ENCODE results near the gene ZSWIM6.
A peak's percentile ranks its signal among the peaks of the same experiment; 100 is the strongest.
"Not testable (repeated sequence)": the region's sequence is repeated elsewhere in the genome, so short reads cannot be mapped to it uniquely, and the experiment has no call there.

The ZSWIM6 gene

DNA sequence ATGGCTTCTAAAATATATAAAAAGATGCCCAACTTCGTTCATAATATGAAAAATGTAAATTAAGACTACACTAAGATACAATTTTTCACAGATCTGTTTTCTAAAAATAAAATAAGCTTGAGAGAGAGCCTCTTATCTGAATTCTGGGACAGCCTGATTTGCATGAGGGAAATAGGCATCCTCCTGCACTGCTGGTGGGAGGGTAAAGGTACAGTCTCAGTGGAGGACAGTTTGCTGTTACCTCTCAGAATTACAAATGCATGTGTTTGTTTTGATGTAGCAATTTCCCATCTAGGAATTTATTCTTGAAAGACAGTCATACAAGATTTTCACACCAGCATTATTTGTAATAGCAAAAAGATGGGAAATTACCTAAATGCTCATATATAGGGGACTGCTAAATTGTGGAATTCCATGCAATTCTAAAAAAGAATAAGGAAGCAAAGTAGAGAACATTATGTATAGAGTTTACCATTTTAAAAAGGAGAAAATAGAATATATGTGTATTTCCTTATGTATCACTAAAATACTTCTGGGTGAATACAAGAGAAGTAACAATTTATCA is 75.7 kb downstream of the ZSWIM6 start:
- DNase-seq (ENCODE audit: low read depth) = no peak

DNA sequence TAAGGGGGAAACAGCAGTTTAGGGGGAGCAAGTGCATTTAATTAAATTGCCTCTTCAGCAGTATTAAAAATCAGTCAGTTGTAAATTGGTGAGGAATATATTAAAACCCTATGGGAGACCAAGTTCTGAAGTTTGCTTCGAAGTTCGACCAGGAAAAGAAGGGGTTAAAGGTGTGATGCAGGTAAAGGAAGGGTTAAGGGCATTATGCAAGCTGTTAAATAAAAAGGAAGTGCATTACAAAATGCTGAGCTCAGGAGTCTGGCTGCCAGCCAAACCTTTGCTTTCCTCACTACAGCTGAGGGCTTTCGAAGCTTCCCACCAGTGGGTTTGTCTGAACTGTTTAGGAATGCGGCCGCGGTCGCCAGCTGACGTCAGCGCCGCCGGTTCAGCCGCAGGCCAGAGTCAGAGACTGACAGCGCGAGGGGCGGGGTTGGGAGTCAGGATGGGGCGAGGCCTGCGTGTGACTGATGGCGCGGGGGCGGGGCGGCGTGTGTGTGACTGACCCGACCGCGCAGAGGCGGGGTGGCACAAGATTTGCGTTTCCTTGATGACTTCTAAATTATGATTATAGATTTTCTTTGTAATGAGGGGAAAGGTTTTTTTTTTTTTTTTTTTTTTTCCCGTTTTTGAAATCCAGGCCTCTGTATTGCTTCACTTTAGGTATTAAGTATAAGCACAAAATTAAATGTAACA is 76.6 kb downstream of the ZSWIM6 start:
- peak; percentile 100 for DNase-seq (ENCODE audit: low read depth)

DNA sequence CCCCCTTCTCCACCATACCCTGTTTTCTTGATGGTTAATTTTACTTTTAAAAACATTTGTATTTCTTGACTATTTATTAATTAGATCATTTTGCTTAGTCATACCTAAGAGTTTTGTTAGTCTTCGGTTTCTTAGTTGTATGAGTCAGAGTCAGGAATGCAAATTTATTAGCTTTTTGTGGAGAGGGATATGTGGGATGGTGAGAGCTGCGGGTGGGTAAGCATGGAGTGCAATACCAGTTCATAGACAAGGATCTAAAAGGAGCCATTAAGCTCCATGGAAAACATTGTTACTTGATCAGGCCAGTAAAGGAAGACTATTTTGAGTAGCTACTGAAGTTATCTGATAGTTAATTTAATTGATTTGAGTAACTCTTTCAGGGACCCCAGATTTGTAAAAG is 77.5 kb downstream of the ZSWIM6 start:
- DNase-seq (ENCODE audit: low read depth) = peak; percentile 98

DNA sequence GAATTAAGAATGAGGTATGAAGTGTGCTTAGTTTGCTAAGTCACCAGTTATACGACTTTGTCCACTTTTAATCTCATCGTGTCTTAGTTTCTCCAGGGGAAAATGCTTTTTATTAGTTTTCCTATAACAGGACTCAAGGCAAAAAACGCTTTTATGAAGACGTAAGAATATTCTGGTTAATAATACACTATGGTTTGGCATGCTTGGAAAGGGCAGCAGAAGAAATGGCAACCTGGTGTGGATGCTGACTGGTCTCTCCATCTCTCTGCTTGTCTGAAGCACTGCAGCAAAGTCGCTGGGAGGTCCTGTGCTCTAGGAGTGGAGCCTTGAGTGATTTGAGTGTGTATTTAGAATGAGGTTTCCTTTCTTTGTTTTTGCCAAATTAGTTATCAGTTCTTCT is 78.8 kb downstream of the ZSWIM6 start:
- DNase-seq (ENCODE audit: low read depth) = no peak

DNA sequence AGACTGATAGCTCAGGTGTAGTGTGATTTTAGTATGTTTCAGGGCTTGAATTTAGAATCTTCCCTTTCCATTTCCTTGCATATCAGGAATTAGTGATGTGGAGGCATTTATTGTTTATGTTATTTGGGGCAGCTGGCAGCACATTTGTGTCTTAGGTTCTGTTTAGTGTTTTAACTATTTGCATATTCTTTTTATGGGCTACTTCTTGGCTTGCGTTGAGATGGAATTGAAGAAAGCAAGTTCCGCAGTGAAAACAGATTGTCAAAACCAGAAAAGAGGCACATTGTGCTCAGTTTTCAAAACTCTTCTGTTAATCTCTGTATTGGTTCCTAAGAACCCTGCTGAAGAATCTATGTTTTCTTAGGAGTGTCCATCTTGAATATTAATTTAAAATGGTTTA is 80.3 kb downstream of the ZSWIM6 start:
- DNase-seq (ENCODE audit: low read depth) = no peak

DNA sequence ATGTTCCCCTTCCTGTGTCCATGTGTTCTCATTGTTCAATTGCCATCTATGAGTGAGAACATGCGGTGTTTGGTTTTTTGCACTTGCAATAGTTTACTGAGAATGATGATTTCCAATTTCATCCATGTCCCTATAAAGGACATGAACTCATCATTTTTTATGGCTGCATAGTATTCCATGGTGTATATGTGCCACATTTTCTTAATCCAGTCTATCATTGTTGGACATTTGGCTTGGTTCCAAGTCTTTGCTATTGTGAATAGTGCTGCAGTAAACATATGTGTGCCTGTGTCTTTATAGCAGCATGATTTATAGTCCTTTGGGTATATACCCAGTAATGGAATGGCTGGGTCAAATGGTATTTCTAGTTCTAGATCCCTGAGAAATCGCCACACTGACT is 81.1 kb downstream of the ZSWIM6 start:
- not testable (repeated sequence) for DNase-seq (ENCODE audit: low read depth)

DNA sequence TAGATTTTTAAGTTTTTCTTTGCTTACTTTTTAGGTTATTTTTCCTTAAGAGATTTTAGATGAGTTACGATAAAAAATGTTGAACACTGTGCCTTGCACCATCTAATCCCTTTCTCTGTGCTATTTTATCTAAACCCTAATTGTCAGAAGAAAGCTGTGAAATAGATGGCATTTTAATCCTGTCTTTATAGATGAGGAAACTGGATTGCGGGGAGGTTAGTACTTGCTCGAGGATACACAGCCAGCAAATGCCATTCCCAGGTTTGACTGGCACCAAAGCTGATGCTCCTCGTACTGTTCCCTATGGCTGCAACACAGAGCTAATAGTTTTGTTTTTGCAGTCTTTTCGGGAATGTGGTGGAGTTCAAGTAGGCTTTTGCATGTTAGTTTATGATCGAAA is 82.7 kb downstream of the ZSWIM6 start:
- no peak for DNase-seq (ENCODE audit: low read depth)

DNA sequence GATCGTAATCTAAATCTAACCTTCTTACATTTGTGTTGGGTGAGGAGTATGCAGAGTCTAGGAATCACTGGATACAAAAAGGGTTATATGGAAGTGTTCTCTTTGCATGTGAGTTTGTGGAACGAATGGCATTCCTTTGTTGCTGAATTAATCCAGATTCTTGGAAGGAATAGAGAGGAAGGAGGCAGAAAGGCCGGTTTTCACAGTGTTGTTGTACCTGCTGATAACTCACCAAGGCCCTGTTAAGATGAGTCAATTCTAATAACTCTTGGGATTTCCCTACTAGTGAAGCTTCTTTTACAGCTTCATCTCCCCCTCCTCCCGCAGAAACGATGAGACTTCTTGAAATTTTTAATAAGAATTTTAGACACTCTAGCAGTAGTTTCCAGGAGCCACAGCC is 84.0 kb downstream of the ZSWIM6 start:
- DNase-seq (ENCODE audit: low read depth) = no peak

DNA sequence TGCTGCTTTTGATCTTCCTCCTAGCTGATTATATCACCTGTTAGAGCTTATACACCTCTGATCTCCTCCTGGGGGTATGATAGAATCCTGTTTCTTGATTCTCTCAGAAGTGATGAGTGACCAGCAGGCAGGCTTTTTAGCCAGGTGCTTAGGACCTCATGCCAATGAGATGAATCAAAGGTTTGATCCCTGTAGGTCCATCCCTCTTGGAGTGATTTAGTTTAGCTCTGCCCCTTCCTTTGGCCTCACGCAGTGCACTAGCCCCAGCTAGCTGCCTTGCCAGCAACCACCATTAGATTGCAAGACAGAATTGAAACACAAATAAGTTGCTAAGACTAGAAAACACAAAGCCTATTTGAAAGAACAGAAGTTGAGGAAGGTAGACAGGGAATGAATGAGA is 84.4 kb downstream of the ZSWIM6 start:
- no peak for DNase-seq (ENCODE audit: low read depth)

DNA sequence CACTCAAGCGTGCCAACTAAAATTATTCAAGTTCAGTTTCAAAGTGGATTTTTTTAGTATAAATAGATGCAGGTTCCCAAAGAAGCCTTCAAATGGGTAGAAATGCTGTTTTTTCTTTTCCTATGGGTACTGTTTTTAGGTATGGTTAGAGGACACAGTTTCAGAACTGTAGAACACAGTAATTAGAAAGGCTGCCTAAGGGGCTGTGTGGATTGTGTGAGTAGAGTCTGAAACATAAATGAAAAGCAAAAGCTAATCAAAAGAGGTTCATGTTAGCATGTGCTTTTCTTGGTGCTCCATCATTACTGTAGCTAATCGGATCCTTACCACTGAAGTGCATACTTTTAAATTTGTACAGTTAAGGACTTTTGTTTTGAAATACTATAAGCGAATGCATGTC is 85.3 kb downstream of the ZSWIM6 start:
- no peak for DNase-seq (ENCODE audit: low read depth)

DNA sequence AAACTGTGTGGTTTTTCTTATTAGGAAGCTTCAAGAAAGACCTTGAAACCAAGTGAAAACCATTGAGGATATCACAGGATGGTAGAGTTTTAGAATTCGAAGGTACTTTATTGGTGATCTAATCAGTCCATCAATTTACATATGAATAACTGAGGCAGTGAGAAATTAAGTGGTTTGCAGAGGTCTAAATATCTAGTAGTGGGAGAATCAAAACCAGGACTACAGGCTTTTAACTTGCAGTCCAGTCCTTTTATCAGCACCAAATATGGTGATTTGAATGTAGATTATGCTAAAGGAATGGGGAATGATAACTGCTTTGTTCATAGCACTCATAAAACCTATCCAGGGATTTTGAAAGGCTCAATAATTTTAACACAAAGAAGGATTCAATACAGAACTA is 85.8 kb downstream of the ZSWIM6 start:
- no peak for DNase-seq (ENCODE audit: low read depth)

DNA sequence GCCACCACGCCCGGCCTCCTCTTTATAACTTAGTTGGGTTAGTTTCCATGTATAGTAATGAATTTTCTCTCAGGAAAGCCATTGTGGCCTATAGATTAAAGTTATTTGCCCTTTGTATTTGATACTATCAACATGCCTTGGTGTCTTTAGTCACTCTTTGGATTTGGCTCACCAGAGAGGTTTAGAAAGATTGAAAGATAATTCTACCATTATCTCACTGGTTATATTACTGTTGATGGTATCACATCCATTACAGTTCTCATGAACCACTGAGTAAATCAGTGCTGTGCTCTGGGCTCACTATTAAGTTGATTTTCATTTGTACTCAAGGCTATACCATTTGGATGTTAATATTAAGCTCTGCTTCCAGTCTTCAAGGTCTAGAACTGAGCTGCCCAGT is 87.0 kb downstream of the ZSWIM6 start:
- no peak for DNase-seq (ENCODE audit: low read depth)

DNA sequence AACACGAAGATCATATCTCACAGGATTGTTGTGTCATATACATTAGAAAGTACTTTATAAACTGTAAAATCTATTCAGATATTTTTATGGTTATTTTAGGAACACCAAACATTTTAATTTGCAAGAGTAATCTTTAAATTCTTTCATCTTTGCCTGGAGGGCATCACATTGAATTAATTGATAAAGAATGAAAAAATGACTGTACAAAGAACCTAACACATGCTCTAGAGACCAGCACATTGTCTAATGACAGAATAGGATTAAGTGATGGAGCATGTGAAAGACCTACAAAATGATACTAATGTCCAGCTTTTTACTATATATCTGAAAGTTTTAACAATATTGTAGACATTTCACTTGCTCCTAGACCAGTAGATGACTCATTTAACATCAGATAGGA is 88.0 kb downstream of the ZSWIM6 start:
- DNase-seq (ENCODE audit: low read depth) = peak; percentile 27

DNA sequence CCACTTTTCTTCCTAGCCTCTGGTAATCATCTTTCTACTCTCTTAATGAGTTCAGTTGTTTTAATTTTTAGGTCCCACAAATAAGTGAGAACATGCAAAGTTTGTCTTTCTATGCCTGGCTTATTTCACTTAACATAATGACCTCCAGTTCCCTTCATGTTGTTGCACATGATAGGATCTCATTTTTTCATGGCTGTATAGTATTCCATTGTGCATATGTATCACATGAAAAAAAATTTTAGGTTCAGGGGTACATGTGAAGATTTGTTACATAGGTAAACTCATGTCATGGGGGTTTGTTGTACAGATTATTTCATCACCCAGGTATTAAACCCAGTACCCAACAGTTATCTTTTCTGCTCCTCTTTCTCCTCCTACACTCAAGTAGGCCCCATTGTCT is 89.2 kb downstream of the ZSWIM6 start:
- DNase-seq (ENCODE audit: low read depth) = not testable (repeated sequence)

DNA sequence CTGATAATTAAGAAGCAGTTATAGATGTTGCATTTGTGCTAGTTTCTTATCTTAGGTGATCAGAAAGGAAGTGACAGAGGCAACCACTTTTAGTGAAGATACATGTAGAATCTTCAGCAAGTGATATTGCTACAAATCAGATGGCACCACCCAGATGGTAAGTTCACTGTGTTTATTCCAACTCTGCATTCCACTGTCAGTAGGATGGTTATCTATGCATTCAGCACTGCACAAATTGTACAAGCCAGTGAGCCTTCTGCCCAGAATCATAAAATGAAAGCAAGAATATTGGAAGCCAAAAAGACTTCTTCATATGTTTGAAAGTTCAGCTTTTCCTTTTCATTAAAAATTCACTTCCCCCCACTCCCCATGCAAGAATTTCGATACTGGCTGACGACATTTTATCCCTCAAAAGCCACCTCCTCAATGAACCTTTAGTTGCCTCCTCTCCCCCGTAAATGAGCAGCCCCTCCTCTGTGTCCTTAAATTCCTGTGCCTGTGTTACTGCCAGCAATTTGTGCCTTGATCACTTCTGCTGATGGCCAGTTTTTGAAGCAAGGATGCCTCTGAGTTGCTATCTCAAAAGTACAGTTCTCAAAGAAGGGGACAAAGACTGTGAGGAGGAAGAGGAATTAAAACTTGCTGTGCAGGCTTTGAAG is 91.6 kb downstream of the ZSWIM6 start:
- DNase-seq (ENCODE audit: low read depth) = peak; percentile 41

DNA sequence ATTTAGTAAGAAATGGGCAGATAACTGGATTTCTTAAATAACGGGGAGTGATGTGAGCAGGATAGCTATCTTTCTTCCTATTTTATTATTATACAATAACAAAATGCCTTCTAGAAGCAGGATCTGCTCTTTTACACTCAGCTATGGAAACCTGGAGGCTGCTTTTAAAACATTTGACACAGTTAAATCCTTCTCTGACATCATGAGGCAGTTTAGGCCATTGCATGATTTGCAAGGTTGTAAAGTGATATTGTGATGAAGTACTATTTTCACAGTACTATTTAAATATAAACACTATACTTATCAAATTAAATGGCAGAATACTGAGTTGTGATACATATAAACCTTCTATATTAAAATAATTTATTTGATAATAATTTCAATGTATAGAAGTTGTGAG is 93.9 kb downstream of the ZSWIM6 start:
- no peak for DNase-seq (ENCODE audit: low read depth)

DNA sequence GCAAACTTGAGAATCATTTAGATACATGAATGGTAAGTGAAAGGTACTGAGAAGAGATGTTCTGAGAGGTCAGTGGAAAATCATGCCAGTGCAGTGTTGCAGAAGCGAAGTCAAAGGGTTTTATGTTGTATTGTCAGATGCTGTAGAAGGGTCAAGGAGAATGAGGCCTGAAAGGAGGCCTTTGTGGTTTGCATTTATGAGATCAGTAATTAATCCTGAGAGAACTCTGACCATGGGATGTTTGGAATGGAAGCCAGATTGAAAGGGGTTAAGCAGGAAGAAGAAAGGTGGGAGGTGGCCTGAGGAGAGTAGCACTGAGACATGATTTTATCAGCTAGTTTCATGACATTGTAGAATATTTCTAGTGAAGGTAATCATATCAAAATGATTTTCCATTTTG is 97.8 kb downstream of the ZSWIM6 start:
- DNase-seq (ENCODE audit: low read depth) = peak; percentile 29

DNA sequence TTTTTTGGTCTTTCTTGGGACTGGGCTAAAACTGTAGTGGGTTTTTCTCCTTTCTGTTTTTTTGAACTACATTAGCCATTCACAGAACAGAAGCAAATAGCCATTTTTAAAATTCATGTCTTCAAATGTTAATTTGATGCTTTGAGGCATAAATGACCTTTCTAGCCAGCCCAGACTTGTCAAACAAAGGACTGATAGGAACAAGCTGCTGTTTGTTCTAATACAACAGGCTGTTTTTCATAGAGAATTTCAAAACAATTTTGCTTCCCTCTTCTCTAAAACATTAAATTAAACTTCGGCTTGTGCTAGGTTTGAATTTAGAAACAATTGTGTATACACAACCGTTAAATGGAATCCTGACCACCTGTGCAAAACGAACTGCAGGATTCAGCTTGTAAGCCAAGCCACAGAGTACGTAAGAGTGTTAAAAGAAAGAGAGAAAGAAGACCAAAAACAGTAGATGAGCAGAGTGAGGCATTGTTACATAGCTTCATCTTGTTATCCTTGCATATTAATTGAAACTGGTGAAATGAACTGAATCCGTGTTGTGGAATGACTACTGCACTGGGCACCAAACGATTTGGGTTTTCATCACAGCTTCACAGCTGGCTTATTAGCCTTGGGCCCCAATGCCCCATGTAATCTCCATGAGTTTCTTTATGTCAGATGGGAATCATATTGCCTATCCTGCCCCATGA is 100.0 kb downstream of the ZSWIM6 start:
- no peak for DNase-seq (ENCODE audit: low read depth)

DNA sequence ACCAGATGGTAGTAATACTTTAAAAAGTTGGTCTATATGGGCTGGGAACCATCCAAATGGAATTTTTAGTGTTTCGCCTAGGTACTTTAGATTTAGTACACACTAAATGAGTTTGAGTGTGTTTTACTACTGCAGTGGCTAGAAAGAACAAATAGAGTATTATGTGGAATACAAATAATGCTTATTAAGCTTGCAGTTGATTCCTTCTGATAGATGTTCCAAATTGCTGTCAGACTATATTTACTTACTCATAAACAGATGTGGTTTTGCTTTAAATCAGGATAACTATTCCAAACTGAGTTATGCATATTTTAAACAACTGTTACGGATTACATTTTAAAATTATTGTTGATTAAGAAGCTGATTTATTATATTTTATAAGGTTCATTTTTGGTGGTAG is 103.3 kb downstream of the ZSWIM6 start:
- no peak for DNase-seq (ENCODE audit: low read depth)

DNA sequence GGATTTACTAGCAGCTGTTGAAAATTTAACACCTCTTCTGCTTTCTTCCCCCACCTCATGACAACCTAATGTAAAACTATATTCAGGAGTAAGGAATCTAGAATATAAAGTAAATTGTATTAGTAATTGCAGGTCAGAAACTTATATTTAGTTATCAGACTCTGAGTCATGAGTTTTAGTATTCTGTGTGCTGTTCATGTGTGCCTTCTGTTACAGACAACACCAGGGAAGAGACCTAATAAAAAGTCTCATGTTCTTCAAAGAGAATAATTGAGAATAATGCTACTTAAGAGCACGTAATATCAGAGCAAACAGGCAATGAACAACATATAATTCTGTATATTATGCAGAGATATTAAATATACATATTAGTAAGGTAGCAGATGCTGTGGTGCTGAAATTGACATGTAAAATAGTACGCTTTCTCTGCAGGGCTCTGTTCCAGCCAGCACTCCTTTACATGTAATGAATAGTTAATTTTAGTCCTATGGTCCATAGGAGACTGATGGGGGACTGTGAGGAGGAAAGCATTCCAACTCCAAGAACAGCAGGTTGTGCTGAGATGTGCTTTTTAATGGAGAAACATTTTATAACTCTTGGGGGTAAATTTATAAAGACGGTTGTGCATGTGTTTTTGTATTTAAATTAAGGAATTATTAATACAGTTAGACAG is 106.4 kb downstream of the ZSWIM6 start:
- peak; percentile 21 for DNase-seq (ENCODE audit: low read depth)

DNA sequence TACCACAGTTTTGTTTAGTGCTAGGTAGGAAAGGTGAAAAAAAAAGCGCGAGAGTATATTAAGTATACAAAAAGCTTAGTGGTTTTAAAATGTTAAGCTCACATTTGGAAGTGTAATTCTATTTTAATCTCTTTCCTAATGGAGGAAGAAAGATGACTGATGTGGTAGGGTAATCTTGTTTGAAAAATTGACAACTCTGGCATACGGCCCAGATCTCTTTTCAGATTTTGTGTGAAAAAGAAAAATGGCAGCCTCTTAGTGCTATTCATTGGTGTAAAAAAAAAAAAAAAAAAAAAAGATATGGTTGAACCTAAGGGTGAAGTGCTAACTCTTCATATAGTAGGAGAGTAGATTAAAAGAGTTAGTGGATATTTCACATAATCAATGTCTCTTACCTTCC is 108.0 kb downstream of the ZSWIM6 start:
- no peak for DNase-seq (ENCODE audit: low read depth)

DNA sequence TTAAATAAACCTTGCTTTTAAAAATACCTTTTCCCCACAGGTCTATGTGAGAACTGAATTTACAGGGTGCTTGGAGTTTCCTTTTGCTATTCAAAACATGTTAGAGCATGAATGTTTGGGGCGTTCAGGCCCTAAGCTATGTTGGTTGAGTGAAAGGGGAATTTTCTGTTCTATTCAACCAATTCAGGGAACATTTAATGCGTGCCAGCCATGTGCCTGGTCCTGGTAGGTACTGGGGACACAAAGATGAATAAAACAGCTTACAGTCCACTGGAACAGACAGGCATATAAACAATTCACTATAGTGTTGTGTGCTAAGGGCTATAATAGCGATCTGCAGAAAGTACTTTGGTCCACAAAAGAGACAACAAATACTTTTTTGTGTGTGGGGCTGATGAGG is 108.5 kb downstream of the ZSWIM6 start:
- DNase-seq (ENCODE audit: low read depth) = no peak

DNA sequence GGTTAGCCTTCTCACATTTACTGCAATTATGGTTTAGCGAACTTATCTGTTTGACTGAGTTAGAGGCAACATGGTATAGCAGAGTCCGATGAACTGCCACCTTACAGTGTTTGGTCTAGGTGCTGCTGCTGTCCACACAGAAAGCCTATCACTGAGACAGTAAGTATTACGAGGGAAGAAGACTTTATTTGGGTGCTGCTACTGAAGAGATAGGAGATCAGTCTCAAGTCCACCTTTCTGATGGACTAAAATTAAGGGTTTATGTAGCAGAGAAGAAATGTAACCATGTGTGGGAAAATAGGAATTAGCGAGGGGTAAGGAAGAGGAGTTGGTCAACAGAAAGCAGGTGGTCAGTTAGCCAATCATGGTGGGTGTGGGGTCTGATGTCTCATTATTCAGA is 109.7 kb downstream of the ZSWIM6 start:
- no peak for DNase-seq (ENCODE audit: low read depth)
